Type B pancreatic cell (in vitro differentiated cells): ENCODE measurements around the gene OR10H1. TPM values are rescaled to one million over a fixed set of nuclear protein-coding genes. Genes with fewer than 3 reads are reported as not detected.
"Not testable (repeated sequence)": the region's sequence is repeated elsewhere in the genome, so short reads cannot be mapped to it uniquely, and the experiment has no call there.

Experiments
- DNase-seq: peaks from one replicate; pipeline ENCODE4 v3.0.0; 2021; ENCODE audit warnings: mixed read lengths; ENCODE audit not compliant: unreplicated experiment; ENCODE audit errors: extremely low spot score
- H3K27ac Mint-ChIP-seq: 2 replicates; pipeline ENCODE4 v1.8.0; 2021; ENCODE audit warnings: mild to moderate bottlenecking, mixed read lengths
- H3K27me3 Mint-ChIP-seq: 2 replicates; pipeline ENCODE4 v1.8.0; 2021; ENCODE audit warnings: mixed read lengths
- H3K36me3 Mint-ChIP-seq: 2 replicates; pipeline ENCODE4 v1.8.0; 2021; ENCODE audit warnings: mixed read lengths
- H3K4me1 Mint-ChIP-seq: one replicate; pipeline ENCODE4 v1.8.0; 2021; ENCODE audit warnings: mixed read lengths; ENCODE audit not compliant: unreplicated experiment
- H3K4me3 Mint-ChIP-seq: 2 replicates; pipeline ENCODE4 v1.8.0; 2021; ENCODE audit warnings: mild to moderate bottlenecking, mixed read lengths
- H3K9me3 Mint-ChIP-seq: 2 replicates; pipeline ENCODE4 v1.8.0; 2021; ENCODE audit warnings: mixed read lengths
- total RNA-seq: library from RNA; stranded (reverse); gene quantifications from 2 replicates; pipeline ENCODE4 v1.2.1, GENCODE V29; 2021; ENCODE audit warnings: low replicate concordance
- TF ChIP-seq, protein P1 (sequence below): fragments of 200-600 bp; sonication (generic); conservative IDR thresholded peaks from 2 replicates; pipeline ENCODE4 v1.5.0; 2021; ENCODE audit warnings: antibody characterized with exemption, mild to moderate bottlenecking

The OR10H1 gene
- total RNA-seq, 1 donor from 2014 or later: not detected

DNA sequence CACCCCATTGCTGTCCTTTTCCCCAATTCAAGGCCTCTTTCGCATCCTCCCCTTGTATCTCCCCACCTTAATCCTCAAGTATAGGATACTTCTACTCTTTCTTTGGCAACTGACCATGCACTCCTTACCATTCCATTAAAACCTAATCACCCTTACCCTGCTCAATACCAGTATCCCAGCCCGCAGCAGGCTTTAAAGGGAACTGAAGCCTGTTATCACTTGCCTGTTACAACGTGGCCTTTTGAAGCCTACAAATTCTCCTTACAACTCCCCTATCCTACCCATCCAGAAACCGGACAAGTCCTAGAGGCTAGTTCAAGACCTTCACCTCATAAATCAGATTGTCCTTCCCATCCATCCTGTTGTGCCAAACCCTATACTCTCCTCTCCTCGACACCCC lies 16.2 kb upstream of the OR10H1 start:
- Mint-ChIP-seq H3K36me3 (no peaks in the 10 kb centered on the region), H3K9me3 (peaks cover 18% of the 10 kb centered on the region), H3K4me3 (no peak overlapping the region), H3K4me1 (no peaks in the 10 kb centered on the region), H3K27ac (no peak overlapping the region), H3K27me3 (no peaks in the 10 kb centered on the region)
- TF ChIP-seq, protein P1, sequence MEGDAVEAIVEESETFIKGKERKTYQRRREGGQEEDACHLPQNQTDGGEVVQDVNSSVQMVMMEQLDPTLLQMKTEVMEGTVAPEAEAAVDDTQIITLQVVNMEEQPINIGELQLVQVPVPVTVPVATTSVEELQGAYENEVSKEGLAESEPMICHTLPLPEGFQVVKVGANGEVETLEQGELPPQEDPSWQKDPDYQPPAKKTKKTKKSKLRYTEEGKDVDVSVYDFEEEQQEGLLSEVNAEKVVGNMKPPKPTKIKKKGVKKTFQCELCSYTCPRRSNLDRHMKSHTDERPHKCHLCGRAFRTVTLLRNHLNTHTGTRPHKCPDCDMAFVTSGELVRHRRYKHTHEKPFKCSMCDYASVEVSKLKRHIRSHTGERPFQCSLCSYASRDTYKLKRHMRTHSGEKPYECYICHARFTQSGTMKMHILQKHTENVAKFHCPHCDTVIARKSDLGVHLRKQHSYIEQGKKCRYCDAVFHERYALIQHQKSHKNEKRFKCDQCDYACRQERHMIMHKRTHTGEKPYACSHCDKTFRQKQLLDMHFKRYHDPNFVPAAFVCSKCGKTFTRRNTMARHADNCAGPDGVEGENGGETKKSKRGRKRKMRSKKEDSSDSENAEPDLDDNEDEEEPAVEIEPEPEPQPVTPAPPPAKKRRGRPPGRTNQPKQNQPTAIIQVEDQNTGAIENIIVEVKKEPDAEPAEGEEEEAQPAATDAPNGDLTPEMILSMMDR: no peak
- DNase-seq: no peak

DNA sequence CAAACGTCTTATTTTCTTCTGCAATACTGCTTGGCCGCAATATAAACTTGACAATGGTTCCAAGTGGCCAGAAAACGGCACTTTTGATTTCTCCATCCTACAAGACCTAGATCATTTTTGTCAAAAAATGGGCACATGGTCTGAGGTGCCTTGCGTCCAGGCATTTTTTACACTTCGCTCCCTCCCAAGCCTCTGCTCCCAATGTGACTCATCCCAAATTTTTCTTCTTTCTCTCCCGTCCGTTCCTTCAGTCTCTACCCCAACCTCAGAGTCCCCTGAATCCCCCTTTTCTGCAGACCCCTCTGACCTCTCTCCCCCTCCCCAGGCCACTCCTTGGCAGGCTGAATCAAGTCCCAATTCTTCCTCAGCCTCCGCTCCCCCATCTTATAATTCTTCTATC lies 14.3 kb upstream of the OR10H1 start:
- TF ChIP-seq, protein P1: no peak
- Mint-ChIP-seq H3K36me3 (no peaks in the 10 kb centered on the region), H3K4me1 (no peaks in the 10 kb centered on the region), H3K27me3 (no peaks in the 10 kb centered on the region), H3K27ac (no peak overlapping the region), H3K4me3 (no peak overlapping the region), H3K9me3 (peaks cover 12% of the 10 kb centered on the region)
- DNase-seq: no peak

DNA sequence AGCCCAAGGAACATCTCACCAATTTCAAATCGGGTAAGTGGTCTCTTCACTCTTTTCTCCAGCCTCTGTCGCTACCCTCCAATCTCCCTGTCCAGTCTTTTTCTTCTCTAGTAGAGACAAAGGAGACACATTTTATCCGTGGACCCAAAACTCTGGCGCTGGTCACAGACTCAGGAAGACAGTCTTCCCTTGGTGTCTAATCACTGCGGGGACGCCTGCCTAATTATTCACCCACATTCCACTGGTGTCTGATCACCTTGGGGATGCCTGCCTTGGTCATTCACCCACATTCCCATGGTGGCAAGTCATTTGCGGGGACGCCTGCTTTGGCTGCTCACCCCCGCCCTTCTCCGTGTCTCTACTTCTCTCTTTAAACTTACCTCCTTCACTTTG lies 13.8 kb upstream of the OR10H1 start:
- Mint-ChIP-seq H3K4me3 (no peak overlapping the region), H3K36me3 (no peaks in the 10 kb centered on the region), H3K27me3 (no peaks in the 10 kb centered on the region), H3K4me1 (no peaks in the 10 kb centered on the region), H3K27ac (no peak overlapping the region), H3K9me3 (peaks cover 12% of the 10 kb centered on the region)
- DNase-seq: no peak
- TF ChIP-seq, protein P1: no peak

DNA sequence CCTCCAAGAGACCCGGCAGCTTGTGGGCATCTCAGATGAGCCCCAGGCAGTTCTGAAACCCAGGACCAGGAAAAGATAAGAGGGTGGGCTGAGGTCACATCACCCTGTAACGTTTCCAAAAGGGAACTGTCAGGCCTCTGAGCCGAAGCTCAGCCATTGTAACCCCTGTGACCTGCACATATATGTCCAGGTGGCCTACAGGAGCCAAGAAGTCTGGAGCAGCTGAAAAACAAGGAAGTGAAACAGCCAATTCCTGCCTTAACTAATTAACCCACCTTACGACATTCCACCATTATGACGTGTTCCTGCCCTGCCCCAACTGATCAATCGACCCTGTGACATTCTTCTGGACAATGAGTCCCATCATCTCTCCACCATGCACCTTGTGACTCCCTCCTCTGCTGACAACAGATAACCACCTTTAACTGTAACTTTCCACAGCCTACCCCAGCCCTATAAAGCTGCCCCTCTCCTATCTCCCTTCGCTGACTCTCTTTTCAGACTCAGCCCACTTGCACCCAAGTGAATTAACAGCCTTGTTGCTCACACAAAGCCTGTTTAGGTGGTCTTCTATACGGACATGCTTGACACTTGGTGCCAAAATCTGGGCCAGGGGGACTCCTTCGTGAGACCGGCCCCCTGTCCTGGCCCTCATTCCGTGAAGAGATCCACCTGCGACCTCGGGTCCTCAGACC lies 13.3 kb upstream of the OR10H1 start:
- H3K9me3 Mint-ChIP-seq: peaks cover 12% of the 10 kb centered on the region
- H3K4me3 Mint-ChIP-seq, H3K27me3 Mint-ChIP-seq, DNase-seq, H3K27ac Mint-ChIP-seq, H3K36me3 Mint-ChIP-seq, H3K4me1 Mint-ChIP-seq: not testable (repeated sequence)

DNA sequence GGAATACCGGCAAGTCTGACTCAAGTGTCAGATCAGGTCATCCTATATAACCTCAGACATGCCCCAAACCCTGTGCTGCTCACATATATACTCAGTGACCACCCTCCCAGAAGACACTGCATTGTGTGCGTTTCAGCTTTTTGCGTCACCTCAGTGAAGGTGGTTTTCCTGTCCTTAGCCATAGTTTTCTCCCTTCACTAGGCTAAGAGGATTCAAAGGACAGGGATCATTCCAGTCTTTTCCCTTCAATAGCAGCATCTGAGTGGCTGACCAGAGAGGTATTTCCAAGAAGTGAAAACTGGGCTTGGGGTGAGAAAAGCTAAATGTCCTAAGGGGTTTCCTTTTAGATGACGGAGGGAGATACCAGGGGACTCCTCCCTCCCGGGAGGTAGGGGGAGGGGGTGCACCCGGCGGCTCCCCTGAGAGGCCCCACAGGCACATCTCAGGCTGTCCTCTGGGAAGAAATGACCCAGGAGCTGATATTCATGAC lies 12.7 kb upstream of the OR10H1 start:
- DNase-seq: no peak
- Mint-ChIP-seq H3K9me3 (peaks cover 12% of the 10 kb centered on the region), H3K4me3 (no peak overlapping the region), H3K27ac (no peak overlapping the region), H3K36me3 (no peaks in the 10 kb centered on the region), H3K27me3 (no peaks in the 10 kb centered on the region), H3K4me1 (no peaks in the 10 kb centered on the region)
- TF ChIP-seq, protein P1: no peak

DNA sequence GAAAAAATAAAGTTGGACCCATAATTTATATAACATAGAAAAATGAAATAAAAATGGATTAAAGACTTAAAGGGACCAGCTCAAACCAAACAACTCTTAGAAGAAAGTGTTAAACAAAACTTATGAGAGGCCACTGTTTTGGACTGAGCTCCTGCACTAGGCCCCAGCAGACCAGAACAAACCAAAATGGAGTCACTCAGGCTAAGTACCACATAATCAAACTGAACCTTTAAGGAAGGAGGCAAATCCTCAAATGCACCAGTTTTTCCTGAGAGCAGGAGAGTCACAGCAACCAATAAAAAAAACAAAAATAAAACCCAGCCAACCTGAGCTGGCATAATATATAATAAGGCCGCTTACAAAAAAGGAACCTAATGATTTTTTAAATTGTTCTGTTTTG lies 10.3 kb upstream of the OR10H1 start:
- DNase-seq: no peak
- Mint-ChIP-seq H3K27me3 (no peaks in the 10 kb centered on the region), H3K36me3 (no peaks in the 10 kb centered on the region), H3K9me3 (peaks cover 12% of the 10 kb centered on the region), H3K4me3 (no peak overlapping the region), H3K27ac (no peak overlapping the region), H3K4me1 (no peaks in the 10 kb centered on the region)
- TF ChIP-seq, protein P1: no peak
